Measurements from ENCODE around the gene TNNT3.

The TNNT3 gene

DNA sequence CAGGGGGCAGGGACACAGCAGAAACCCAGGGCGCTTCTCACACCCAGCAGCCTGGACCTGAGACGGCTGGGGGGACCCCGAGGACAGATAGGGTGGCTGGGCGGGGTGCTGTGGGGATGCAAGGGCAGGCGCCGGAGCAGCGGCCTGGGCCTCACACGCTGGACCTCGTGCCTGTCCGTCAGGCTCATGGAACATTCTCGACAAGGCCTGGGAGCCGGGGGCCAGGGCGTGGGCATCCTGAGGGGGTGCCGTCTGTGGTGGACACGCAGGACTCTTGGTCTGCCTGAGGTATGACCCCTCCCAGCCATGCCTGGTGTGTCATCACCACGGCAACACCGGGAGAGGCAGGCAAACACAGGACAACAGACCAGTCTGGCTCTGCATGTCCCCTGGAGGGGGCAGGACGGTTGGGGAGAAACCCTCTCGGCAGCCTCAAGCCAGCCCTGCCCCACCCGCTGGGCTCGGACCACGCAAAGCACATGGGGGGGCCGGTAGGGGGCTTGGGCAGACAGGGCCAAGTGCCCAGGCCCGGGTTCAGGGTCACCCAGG is 49.0 kb downstream of the TNNT3 start:
- Histone ChIP-seq H3K9me3 (ENCODE audit: control extremely low read depth in 1 of 5, control insufficient read depth in 4 of 5, insufficient read depth in 2 of 5, low read depth in 1 of 5, low read length in 4 of 5) (no peaks in the 10 kb centered on the region), H3K4me1 (ENCODE audit: control extremely low read depth in 1 of 4, control insufficient read depth in 4 of 4, insufficient read depth in 4 of 4, low read length in 3 of 4) (no peaks in the 10 kb centered on the region), H3K27me3 (replicated peaks in 2 of 5; ENCODE audit: control insufficient read depth in 4 of 5, insufficient read depth in 5 of 5, low read length in 4 of 5) (no peaks in the 10 kb centered on the region), H3K36me3 (ENCODE audit: control insufficient read depth in 4 of 4, insufficient read depth in 4 of 4, low read length in 3 of 4) (no peaks in the 10 kb centered on the region), H3K27ac (ENCODE audit: insufficient read depth in 1 of 2, low read depth in 1 of 2, low read length in 2 of 2, poor library complexity in 1 of 2, severe bottlenecking in 2 of 2) (no peak overlapping the region), H3K4me3 (ENCODE audit: control insufficient read depth in 1 of 7, extremely low read depth in 1 of 7, insufficient read depth in 4 of 7, low read depth in 2 of 7, low read length in 6 of 7) (no peak overlapping the region)
- ChIA-PET CTCF (interaction anchor here (0.6 to 3.4 kb wide), 5 partner anchors 14 to 402 kb away, joined by 3 to 16 read pairs (median 4); no protein-coding TSS in a partner anchor), POLR2A (no interaction called here)
- no peak for DNase-seq
- WGBS (ENCODE audit: insufficient coverage) = no CpG with 5 or more reads among the region's 24 CpGs

DNA sequence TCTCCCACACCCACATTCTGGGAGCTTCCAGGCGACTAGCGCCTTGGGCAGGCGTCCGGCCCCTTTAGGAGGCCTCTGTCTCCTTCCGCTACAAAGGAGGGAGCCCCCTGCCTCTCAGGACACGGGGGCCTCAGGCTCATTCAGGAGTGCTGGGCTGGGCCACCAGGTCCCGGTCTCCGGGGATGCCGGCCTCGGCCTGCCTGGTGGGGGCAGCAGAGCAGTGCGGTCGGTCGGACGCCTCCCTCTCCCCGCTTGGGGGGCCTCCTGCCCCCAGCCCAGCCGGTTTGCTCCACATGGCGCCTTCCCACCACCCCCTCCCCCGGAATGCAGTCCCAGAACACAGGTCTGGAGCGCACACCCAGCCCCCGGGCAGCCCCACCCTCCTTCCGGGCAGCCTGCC is 49.5 kb downstream of the TNNT3 start:
- no peaks in the 10 kb centered on the region for H3K36me3 ChIP-seq (ENCODE audit: control insufficient read depth in 4 of 4, insufficient read depth in 4 of 4, low read length in 3 of 4)
- H3K27ac ChIP-seq (ENCODE audit: insufficient read depth in 1 of 2, low read depth in 1 of 2, low read length in 2 of 2, poor library complexity in 1 of 2, severe bottlenecking in 2 of 2) = no peak overlapping the region
- H3K27me3 ChIP-seq (replicated peaks in 2 of 5; ENCODE audit: control insufficient read depth in 4 of 5, insufficient read depth in 5 of 5, low read length in 4 of 5) = no peaks in the 10 kb centered on the region
- DNase-seq = no peak
- ChIA-PET POLR2A (no interaction called here), CTCF (interaction anchor here (0.7 to 3.4 kb wide), 5 partner anchors 14 to 93 kb away, joined by 3 to 16 read pairs (median 4); partner anchors contain the start of gene MRPL23)
- WGBS (ENCODE audit: insufficient coverage) = no CpG with 5 or more reads among the region's 21 CpGs
- H3K4me3 ChIP-seq (ENCODE audit: control insufficient read depth in 1 of 7, extremely low read depth in 1 of 7, insufficient read depth in 4 of 7, low read depth in 2 of 7, low read length in 6 of 7) = no peak overlapping the region
- H3K9me3 ChIP-seq (ENCODE audit: control extremely low read depth in 1 of 5, control insufficient read depth in 4 of 5, insufficient read depth in 2 of 5, low read depth in 1 of 5, low read length in 4 of 5) = no peaks in the 10 kb centered on the region
- no peaks in the 10 kb centered on the region for H3K4me1 ChIP-seq (ENCODE audit: control extremely low read depth in 1 of 4, control insufficient read depth in 4 of 4, insufficient read depth in 4 of 4, low read length in 3 of 4)

DNA sequence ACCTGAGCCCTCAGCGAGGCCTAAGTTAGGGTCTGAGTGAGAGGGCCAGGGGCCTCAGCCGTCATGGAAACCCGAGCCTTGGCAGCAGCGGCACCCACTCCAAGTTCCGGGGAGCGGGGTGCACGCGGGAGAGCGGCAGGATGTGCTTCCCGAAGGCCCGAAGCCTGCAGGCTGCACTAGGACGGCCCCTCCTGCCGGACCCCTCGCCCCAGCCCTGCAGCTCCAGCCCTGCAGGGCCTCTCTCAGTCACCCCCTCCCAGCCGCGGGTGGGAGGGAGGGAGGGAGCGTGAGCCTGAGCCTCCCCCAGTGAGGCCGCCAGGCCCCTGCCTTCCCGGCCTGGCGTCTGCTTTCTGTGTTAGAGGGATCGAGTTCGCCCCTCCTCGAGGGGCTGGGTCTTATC is 50.3 kb downstream of the TNNT3 start:
- POLR2A ChIA-PET = no interaction called here
- no CpG with 5 or more reads among the region's 23 CpGs for WGBS (ENCODE audit: insufficient coverage)
- Histone ChIP-seq H3K4me1 (ENCODE audit: control extremely low read depth in 1 of 4, control insufficient read depth in 4 of 4, insufficient read depth in 4 of 4, low read length in 3 of 4) (no peaks in the 10 kb centered on the region), H3K27ac (ENCODE audit: insufficient read depth in 1 of 2, low read depth in 1 of 2, low read length in 2 of 2, poor library complexity in 1 of 2, severe bottlenecking in 2 of 2) (no peak overlapping the region), H3K36me3 (ENCODE audit: control insufficient read depth in 4 of 4, insufficient read depth in 4 of 4, low read length in 3 of 4) (no peaks in the 10 kb centered on the region), H3K4me3 (ENCODE audit: control insufficient read depth in 1 of 7, extremely low read depth in 1 of 7, insufficient read depth in 4 of 7, low read depth in 2 of 7, low read length in 6 of 7) (no peak overlapping the region), H3K27me3 (replicated peaks in 2 of 5; ENCODE audit: control insufficient read depth in 4 of 5, insufficient read depth in 5 of 5, low read length in 4 of 5) (no peaks in the 10 kb centered on the region), H3K9me3 (ENCODE audit: control extremely low read depth in 1 of 5, control insufficient read depth in 4 of 5, insufficient read depth in 2 of 5, low read depth in 1 of 5, low read length in 4 of 5) (no peaks in the 10 kb centered on the region)
- no peak for DNase-seq
- CTCF ChIA-PET = interaction anchor here (1.2 to 3.4 kb wide), 3 partner anchors 15 to 22 kb away, joined by 4 to 16 read pairs (median 4); partner anchors contain the start of gene MRPL23

DNA sequence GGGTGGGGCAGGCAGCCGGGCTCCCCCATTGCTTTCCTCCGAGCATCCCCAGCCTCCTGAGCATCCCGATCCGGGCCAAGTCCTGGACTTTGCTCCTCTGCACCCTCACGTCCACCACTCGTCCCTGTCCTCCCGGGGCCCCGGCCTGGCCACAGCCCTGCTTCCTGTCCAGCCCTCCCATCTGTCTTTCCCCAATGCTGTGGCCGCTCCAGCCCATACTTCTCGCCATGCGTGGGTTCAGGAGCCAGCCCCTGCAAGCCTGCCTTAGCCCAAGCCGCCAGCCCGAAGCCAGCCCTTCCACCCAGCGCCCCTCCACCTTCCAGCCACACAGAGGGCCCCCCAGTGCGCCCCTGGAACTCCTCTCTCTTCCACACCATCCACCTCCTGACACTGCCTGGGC is 51.5 kb downstream of the TNNT3 start:
- 96% methylated on average over 4 of the region's 15 CpGs for WGBS (ENCODE audit: insufficient coverage)
- no peaks in the 10 kb centered on the region for H3K27me3 ChIP-seq (replicated peaks in 2 of 5; ENCODE audit: control insufficient read depth in 4 of 5, insufficient read depth in 5 of 5, low read length in 4 of 5)
- POLR2A ChIA-PET = no interaction called here

DNA sequence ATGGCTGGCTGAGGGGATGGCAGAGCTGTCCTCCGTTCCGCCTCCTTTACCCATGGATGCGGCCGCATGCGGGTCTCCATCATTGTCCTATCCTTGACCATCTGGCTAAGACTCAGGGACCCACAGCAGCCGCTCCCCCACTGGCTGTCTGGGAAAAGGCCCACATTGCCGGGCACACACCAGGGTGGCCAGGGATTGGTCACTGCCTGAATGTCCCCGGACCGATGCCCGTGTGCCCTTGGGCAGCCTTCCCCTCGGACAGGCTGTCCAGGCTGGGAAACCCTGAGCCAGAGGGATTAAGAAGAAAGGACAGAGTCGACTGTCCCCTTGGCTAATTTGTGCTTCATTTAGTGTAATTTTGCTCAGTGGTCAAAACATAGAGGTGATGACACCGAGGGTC is 55.7 kb downstream of the TNNT3 start:
- H3K9me3 ChIP-seq (ENCODE audit: control extremely low read depth in 1 of 5, control insufficient read depth in 4 of 5, insufficient read depth in 2 of 5, low read depth in 1 of 5, low read length in 4 of 5) = no peaks in the 10 kb centered on the region
- no peak overlapping the region for H3K4me3 ChIP-seq (ENCODE audit: control insufficient read depth in 1 of 7, extremely low read depth in 1 of 7, insufficient read depth in 4 of 7, low read depth in 2 of 7, low read length in 6 of 7)
- H3K27me3 ChIP-seq (replicated peaks in 2 of 5; ENCODE audit: control insufficient read depth in 4 of 5, insufficient read depth in 5 of 5, low read length in 4 of 5) = no peaks in the 10 kb centered on the region
- no peaks in the 10 kb centered on the region for H3K36me3 ChIP-seq (ENCODE audit: control insufficient read depth in 4 of 4, insufficient read depth in 4 of 4, low read length in 3 of 4)
- no CpG with 5 or more reads among the region's 13 CpGs for WGBS (ENCODE audit: insufficient coverage)
- CTCF ChIA-PET = no interaction called here
- H3K27ac ChIP-seq (ENCODE audit: insufficient read depth in 1 of 2, low read depth in 1 of 2, low read length in 2 of 2, poor library complexity in 1 of 2, severe bottlenecking in 2 of 2) = no peak overlapping the region
- no peaks in the 10 kb centered on the region for H3K4me1 ChIP-seq (ENCODE audit: control extremely low read depth in 1 of 4, control insufficient read depth in 4 of 4, insufficient read depth in 4 of 4, low read length in 3 of 4)
- POLR2A ChIA-PET = no interaction called here
- DNase-seq = no peak

More for the DNA sequence above, 51.5 kb downstream of the TNNT3 start:
- no peaks in the 10 kb centered on the region for H3K4me1 ChIP-seq (ENCODE audit: control extremely low read depth in 1 of 4, control insufficient read depth in 4 of 4, insufficient read depth in 4 of 4, low read length in 3 of 4)
- no peaks in the 10 kb centered on the region for H3K36me3 ChIP-seq (ENCODE audit: control insufficient read depth in 4 of 4, insufficient read depth in 4 of 4, low read length in 3 of 4)
- H3K4me3 ChIP-seq (ENCODE audit: control insufficient read depth in 1 of 7, extremely low read depth in 1 of 7, insufficient read depth in 4 of 7, low read depth in 2 of 7, low read length in 6 of 7) = no peak overlapping the region
- no peak overlapping the region for H3K27ac ChIP-seq (ENCODE audit: insufficient read depth in 1 of 2, low read depth in 1 of 2, low read length in 2 of 2, poor library complexity in 1 of 2, severe bottlenecking in 2 of 2)
- no peak for DNase-seq
- no peaks in the 10 kb centered on the region for H3K9me3 ChIP-seq (ENCODE audit: control extremely low read depth in 1 of 5, control insufficient read depth in 4 of 5, insufficient read depth in 2 of 5, low read depth in 1 of 5, low read length in 4 of 5)
- CTCF ChIA-PET = no interaction called here

DNA sequence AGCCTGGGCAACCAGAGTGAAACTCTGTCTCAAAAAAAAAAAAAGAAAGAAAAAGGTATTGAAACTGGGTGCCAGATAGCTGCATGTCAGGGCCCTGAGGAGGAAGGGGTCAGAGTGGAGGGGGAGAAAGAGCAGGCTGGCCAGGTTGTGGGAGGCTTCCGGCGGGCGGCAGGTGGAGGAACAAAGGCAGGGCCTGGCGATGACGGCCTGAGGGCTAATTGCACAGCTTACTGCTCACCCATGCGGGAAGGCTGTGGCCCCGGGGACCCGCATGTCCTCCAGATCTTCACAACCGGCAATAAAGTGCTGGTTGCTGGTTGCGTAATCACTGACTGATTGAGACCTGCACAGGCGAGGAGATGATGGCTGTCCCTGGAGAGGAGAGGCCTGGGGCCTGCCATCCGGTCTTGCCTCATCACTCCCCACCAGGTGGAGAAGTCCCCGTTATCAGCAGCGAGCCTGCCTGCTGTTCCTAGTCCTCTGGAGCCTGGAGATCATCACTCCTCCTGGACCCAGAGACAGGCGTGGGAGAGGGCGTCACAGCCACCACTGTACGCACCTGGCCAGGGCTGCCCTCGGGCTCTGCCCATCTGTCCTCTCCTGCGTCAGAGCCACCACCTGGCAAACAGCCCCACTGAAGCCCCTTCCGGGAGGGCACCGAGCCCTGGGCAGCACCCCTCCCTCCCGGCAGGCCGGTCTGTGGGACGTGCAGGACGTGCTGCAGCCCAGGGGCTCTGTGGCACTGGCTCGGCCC is 59.4 kb downstream of the TNNT3 start:
- Histone ChIP-seq H3K27me3 (replicated peaks in 2 of 5; ENCODE audit: control insufficient read depth in 4 of 5, insufficient read depth in 5 of 5, low read length in 4 of 5) (no peaks in the 10 kb centered on the region), H3K4me1 (ENCODE audit: control extremely low read depth in 1 of 4, control insufficient read depth in 4 of 4, insufficient read depth in 4 of 4, low read length in 3 of 4) (no peaks in the 10 kb centered on the region), H3K9me3 (ENCODE audit: control extremely low read depth in 1 of 5, control insufficient read depth in 4 of 5, insufficient read depth in 2 of 5, low read depth in 1 of 5, low read length in 4 of 5) (no peaks in the 10 kb centered on the region), H3K36me3 (ENCODE audit: control insufficient read depth in 4 of 4, insufficient read depth in 4 of 4, low read length in 3 of 4) (no peaks in the 10 kb centered on the region), H3K27ac (ENCODE audit: insufficient read depth in 1 of 2, low read depth in 1 of 2, low read length in 2 of 2, poor library complexity in 1 of 2, severe bottlenecking in 2 of 2) (no peak overlapping the region), H3K4me3 (ENCODE audit: control insufficient read depth in 1 of 7, extremely low read depth in 1 of 7, insufficient read depth in 4 of 7, low read depth in 2 of 7, low read length in 6 of 7) (no peak overlapping the region)
- ChIA-PET POLR2A (no interaction called here), CTCF (no interaction called here)
- DNase-seq = no peak
- no CpG with 5 or more reads among the region's 26 CpGs for WGBS (ENCODE audit: insufficient coverage)

DNA sequence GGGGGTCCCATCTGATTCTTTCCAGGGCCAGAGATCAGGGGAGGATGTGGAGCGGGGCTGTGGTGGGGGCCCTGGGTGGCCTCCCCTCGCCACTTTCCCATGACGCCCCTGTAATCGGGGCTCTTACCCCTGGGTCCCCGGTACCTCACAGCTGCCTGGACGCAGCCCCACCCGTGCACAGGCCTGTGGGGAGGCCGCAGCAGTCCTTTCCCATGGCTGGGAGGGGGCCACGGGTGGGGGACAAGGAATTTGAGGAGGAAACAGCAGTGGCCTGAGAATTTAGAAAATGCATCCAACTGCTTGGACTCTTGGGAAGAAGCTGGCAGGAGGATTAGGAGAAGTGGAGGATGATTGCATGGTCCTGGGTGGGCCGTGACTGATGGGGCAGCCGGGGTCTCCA is 60.1 kb downstream of the TNNT3 start:
- no CpG with 5 or more reads among the region's 11 CpGs for WGBS (ENCODE audit: insufficient coverage)
- no peaks in the 10 kb centered on the region for H3K36me3 ChIP-seq (ENCODE audit: control insufficient read depth in 4 of 4, insufficient read depth in 4 of 4, low read length in 3 of 4)
- CTCF ChIA-PET = interaction anchor here (1.1 kb wide), 1 partner anchor 22 kb away, joined by 3 read pairs; no protein-coding TSS in a partner anchor

More for the DNA sequence above, 60.1 kb downstream of the TNNT3 start:
- H3K9me3 ChIP-seq (ENCODE audit: control extremely low read depth in 1 of 5, control insufficient read depth in 4 of 5, insufficient read depth in 2 of 5, low read depth in 1 of 5, low read length in 4 of 5) = no peaks in the 10 kb centered on the region
- H3K27me3 ChIP-seq (replicated peaks in 2 of 5; ENCODE audit: control insufficient read depth in 4 of 5, insufficient read depth in 5 of 5, low read length in 4 of 5) = no peaks in the 10 kb centered on the region
- no peak for DNase-seq
- H3K27ac ChIP-seq (ENCODE audit: insufficient read depth in 1 of 2, low read depth in 1 of 2, low read length in 2 of 2, poor library complexity in 1 of 2, severe bottlenecking in 2 of 2) = no peak overlapping the region
- POLR2A ChIA-PET = no interaction called here
- H3K4me1 ChIP-seq (ENCODE audit: control extremely low read depth in 1 of 4, control insufficient read depth in 4 of 4, insufficient read depth in 4 of 4, low read length in 3 of 4) = no peaks in the 10 kb centered on the region
- no peak overlapping the region for H3K4me3 ChIP-seq (ENCODE audit: control insufficient read depth in 1 of 7, extremely low read depth in 1 of 7, insufficient read depth in 4 of 7, low read depth in 2 of 7, low read length in 6 of 7)

All from common myeloid progenitor, CD34-positive (primary cell).